DND-41 (cell line): ENCODE measurements around the gene DNMBP.

Source experiments
- EZH2 ChIP-seq: IDR thresholded peaks from 3 replicates; pipeline ENCODE4 v1.6.1; 2012; ENCODE audit warnings: borderline replicate concordance, low read depth, mild to moderate bottlenecking, moderate library complexity, low read length, inconsistent platforms; ENCODE audit not compliant: severe bottlenecking
- TF ChIP-seq, protein P1 (sequence below): IDR thresholded peaks from 2 replicates; pipeline ENCODE4 v1.5.1; 2012; ENCODE audit warnings: borderline replicate concordance, low read length, moderate library complexity, mild to moderate bottlenecking; ENCODE audit not compliant: poor library complexity, severe bottlenecking; ENCODE audit errors: extremely low read depth

DNA sequence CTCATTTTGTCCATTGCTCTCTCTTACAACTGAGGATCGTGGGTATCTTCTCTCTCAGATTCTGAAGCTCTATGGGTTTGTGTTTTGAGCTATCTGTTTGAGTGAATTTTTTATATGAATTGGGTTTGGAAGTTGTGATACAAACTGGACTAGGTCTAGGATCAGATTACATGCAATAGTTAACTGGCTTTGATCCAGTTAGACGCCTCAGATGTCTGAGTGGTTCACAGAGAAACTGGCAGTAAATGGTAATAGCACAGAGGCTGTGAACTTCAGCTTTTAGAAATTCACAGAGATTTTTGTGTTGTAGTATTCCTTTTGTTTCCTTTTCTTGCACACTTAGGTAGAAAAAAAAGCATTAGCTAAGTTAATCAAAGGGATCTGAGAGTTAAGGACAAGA, 12.7 kb upstream of the DNMBP start:
- no peak for TF ChIP-seq EZH2
- TF ChIP-seq, protein P1, sequence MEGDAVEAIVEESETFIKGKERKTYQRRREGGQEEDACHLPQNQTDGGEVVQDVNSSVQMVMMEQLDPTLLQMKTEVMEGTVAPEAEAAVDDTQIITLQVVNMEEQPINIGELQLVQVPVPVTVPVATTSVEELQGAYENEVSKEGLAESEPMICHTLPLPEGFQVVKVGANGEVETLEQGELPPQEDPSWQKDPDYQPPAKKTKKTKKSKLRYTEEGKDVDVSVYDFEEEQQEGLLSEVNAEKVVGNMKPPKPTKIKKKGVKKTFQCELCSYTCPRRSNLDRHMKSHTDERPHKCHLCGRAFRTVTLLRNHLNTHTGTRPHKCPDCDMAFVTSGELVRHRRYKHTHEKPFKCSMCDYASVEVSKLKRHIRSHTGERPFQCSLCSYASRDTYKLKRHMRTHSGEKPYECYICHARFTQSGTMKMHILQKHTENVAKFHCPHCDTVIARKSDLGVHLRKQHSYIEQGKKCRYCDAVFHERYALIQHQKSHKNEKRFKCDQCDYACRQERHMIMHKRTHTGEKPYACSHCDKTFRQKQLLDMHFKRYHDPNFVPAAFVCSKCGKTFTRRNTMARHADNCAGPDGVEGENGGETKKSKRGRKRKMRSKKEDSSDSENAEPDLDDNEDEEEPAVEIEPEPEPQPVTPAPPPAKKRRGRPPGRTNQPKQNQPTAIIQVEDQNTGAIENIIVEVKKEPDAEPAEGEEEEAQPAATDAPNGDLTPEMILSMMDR = no peak
